ENCODE results near the gene PNKP. TPM values are rescaled to one million over a fixed set of nuclear protein-coding genes. Genes with fewer than 3 reads are reported as not detected.

PNKP gene
- total and polyA plus RNA-seq, 9 of the 15 experiments (the other 6 are each of a cell fraction or from before 2014, with no cell fraction given), result 2.8 to 85.4 (median 25.3) TPM

DNA sequence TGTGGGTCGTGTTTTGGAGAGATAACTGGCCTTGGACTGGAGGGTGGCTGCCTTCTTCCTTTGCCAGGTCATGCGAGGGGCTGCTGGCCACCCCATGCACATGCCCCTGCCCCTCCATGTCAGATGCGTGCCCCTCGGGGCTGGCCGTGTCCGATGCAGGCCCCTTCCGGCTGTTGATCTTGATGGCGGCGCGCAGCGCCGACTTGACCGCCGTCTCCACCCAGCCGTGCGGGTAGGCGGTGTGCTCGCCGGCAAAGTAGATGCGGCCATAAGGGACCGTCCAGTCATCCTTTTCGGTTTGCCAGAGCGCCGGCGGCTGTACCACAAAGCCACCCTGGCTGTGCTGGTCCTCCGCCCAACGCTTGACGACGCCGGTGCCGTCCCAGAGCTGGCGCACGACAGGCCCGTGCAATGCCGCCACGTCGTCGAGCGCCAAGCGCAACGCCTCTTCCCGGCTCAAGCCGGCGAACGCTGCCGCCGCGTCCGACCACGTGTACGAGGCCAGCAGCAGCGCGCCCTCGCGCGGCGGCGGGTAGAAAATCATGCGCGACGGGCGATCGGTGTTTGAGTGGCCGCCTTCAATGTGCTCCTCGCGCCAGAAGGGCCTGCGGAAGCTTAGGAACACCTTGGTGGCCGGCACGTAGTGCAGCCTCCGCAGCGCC lies 22.4 kb upstream of the PNKP start (continued):
- TF ChIP-seq, protein P1, sequence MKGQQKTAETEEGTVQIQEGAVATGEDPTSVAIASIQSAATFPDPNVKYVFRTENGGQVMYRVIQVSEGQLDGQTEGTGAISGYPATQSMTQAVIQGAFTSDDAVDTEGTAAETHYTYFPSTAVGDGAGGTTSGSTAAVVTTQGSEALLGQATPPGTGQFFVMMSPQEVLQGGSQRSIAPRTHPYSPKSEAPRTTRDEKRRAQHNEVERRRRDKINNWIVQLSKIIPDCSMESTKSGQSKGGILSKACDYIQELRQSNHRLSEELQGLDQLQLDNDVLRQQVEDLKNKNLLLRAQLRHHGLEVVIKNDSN (CRISPR knock-in tag; IDR thresholded peaks at IDR 0.05), result peak; percentile 90
- no peak for TF ChIP-seq HMG20A (CRISPR knock-in tag; conservative IDR thresholded peaks at IDR 0.05)
- TF ChIP-seq SMAD1 (IDR thresholded peaks at IDR 0.05; ENCODE audit: low read depth, low read length, partially characterized antibody), result no peak
- TF ChIP-seq, protein P2, sequence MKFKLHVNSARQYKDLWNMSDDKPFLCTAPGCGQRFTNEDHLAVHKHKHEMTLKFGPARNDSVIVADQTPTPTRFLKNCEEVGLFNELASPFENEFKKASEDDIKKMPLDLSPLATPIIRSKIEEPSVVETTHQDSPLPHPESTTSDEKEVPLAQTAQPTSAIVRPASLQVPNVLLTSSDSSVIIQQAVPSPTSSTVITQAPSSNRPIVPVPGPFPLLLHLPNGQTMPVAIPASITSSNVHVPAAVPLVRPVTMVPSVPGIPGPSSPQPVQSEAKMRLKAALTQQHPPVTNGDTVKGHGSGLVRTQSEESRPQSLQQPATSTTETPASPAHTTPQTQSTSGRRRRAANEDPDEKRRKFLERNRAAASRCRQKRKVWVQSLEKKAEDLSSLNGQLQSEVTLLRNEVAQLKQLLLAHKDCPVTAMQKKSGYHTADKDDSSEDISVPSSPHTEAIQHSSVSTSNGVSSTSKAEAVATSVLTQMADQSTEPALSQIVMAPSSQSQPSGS (CRISPR knock-in tag; IDR thresholded peaks at IDR 0.05), result peak; percentile 84
- TF ChIP-seq CHD2 (IDR thresholded peaks at IDR 0.05; ENCODE audit: low read depth, low read length), result peak; percentile 44; the same call in 1 of the 2 replicates
- no peak for TF ChIP-seq ZNF507 (tag; conservative IDR thresholded peaks at IDR 0.05)
- TF ChIP-seq SRF (CRISPR knock-in tag; IDR thresholded peaks at IDR 0.05), result peak in 1 of 2 experiments; percentile 67; a peak in 1 of 4 replicates
- TF ChIP-seq PHB (CRISPR knock-in tag; IDR thresholded peaks at IDR 0.05), result 0 out of 2 replicates have a peak, but pooled peaks have one; percentile 10
- peak; percentile 91 for TF ChIP-seq NCOA6 (IDR thresholded peaks at IDR 0.05)
- TF ChIP-seq ZNF121 (CRISPR knock-in tag; conservative IDR thresholded peaks at IDR 0.05), result peak; percentile 68
- TF ChIP-seq, protein P3, sequence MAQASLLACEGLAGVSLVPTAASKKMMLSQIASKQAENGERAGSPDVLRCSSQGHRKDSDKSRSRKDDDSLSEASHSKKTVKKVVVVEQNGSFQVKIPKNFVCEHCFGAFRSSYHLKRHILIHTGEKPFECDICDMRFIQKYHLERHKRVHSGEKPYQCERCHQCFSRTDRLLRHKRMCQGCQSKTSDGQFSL (CRISPR knock-in tag; IDR thresholded peaks at IDR 0.05), result peak; percentile 93
- TF ChIP-seq, protein P3 (tag; IDR thresholded peaks at IDR 0.05), result no peak
- no peak for TF ChIP-seq MTF1 (CRISPR knock-in tag; IDR thresholded peaks at IDR 0.05; ENCODE audit: borderline replicate concordance)
- TF ChIP-seq BHLHE40 (IDR thresholded peaks at IDR 0.05; ENCODE audit: low read length), result peak; percentile 75
- TF ChIP-seq ZNF174 (CRISPR knock-in tag; IDR thresholded peaks at IDR 0.05), result no peak
- TF ChIP-seq ZFP36 (IDR thresholded peaks at IDR 0.05; ENCODE audit: low read depth, low read length, partially characterized antibody), result peak; percentile 9
- TF ChIP-seq MEIS2 (IDR thresholded peaks at IDR 0.05; ENCODE audit: partially characterized antibody), result no peak
- TF ChIP-seq SP2 (IDR thresholded peaks at IDR 0.05; ENCODE audit: extremely low read depth, low read depth, low read length, poor library complexity, severe bottlenecking), result no peak
- no peak for TF ChIP-seq FOXA1 (IDR thresholded peaks at IDR 0.05; ENCODE audit: borderline replicate concordance)
- TF ChIP-seq SLC30A9 (CRISPR knock-in tag; IDR thresholded peaks at IDR 0.05), result no peak
- no peak for TF ChIP-seq ZNF77 (CRISPR knock-in tag; IDR thresholded peaks at IDR 0.05)
- TF ChIP-seq, protein P4, sequence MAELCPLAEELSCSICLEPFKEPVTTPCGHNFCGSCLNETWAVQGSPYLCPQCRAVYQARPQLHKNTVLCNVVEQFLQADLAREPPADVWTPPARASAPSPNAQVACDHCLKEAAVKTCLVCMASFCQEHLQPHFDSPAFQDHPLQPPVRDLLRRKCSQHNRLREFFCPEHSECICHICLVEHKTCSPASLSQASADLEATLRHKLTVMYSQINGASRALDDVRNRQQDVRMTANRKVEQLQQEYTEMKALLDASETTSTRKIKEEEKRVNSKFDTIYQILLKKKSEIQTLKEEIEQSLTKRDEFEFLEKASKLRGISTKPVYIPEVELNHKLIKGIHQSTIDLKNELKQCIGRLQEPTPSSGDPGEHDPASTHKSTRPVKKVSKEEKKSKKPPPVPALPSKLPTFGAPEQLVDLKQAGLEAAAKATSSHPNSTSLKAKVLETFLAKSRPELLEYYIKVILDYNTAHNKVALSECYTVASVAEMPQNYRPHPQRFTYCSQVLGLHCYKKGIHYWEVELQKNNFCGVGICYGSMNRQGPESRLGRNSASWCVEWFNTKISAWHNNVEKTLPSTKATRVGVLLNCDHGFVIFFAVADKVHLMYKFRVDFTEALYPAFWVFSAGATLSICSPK (IDR thresholded peaks at IDR 0.05; ENCODE audit: borderline replicate concordance), result no peak
- TF ChIP-seq KDM2B (CRISPR knock-in tag; IDR thresholded peaks at IDR 0.05), result peak; percentile 99
- no peak for TF ChIP-seq TFAM (CRISPR knock-in tag; conservative IDR thresholded peaks at IDR 0.05)
- TF ChIP-seq DIDO1 (tag; IDR thresholded peaks at IDR 0.05; ENCODE audit: low read depth), result no peak
- TF ChIP-seq NFE2 (IDR thresholded peaks at IDR 0.05; ENCODE audit: low read depth), result peak; percentile 44; the same call in 1 of the 2 replicates
